AG04450 (cell line): ENCODE measurements around the gene GARNL3. TPM values are rescaled to one million over a fixed set of nuclear protein-coding genes. Genes with fewer than 3 reads are reported as not detected.

Experiments used
- CTCF ChIA-PET: fragments of 300-600, 350-600 bp; formaldehyde crosslinking; extraction: SDS; loops from one replicate; lab custom pipeline; 2022; ENCODE audit warnings: antibody characterized with exemption, inconsistent platforms; lab: Charles Lee
- POLR2A ChIA-PET: fragments of 350-600 bp; formaldehyde crosslinking; extraction: SDS; loops from one replicate; lab custom pipeline; 2021; ENCODE audit warnings: antibody characterized with exemption, inconsistent platforms; lab: Yijun Ruan, JAX
- DNase-seq: peaks from one replicate; pipeline ENCODE4 v3.0.0-alpha.2; 2011; ENCODE audit warnings: low read depth, low spot score
- H3K27ac ChIP-seq: one replicate; pipeline ENCODE4 v1.5.1; 2012; ENCODE audit warnings: low read depth, low read length, control low read depth
- H3K27me3 ChIP-seq: one replicate; pipeline ENCODE4 v1.6.0; 2012; ENCODE audit warnings: low read length; ENCODE audit not compliant: control insufficient read depth, insufficient read depth
- H3K4me3 ChIP-seq: 2 replicates; pipeline ENCODE4 v1.5.1; 2011; ENCODE audit warnings: mild to moderate bottlenecking, low read depth, low read length, control low read depth
- H3K9me3 ChIP-seq: 2 replicates; pipeline ENCODE4 v1.5.1; 2012; ENCODE audit warnings: low read length; ENCODE audit not compliant: control insufficient read depth, insufficient read depth
- polyA plus RNA-seq: library from polyadenylated mRNA; depleted of rRNA; stranded (reverse); fragments of >200 nt; gene quantifications from 2 replicates; pipeline ENCODE4 v1.2.3, GENCODE V29; 2011
- TF ChIP-seq, protein P1 (sequence below): IDR thresholded peaks from 2 replicates; pipeline ENCODE4 v1.5.1; 2011; ENCODE audit warnings: low read depth, low read length, control low read depth, inconsistent platforms

Gene GARNL3
- polyA plus RNA-seq, 1 experiment, result 2.7 TPM

DNA sequence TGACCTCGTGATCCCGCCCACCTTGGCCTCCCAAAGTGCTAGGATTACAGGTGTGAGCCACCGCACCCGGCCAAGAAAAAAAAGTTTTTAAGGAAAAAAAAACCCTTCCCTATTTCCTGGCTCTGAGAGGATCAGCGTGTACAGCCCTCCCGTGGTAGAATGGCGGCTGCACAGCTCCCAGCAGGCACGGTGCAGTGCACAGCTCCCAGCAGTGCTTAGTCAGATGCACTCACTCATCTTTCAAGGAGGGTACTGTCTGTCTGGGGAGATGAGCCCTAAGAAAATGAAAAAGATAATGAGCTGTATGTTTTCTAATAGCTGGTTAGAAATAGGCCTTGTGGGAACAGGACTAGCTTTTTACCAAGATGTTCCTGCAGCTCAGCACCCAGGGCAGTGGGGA lies 95.7 kb downstream of the GARNL3 start:
- CTCF ChIA-PET, result interaction anchor here (0.7 to 1.6 kb wide), 10 partner anchors 9 to 436 kb away, joined by 3 to 7 read pairs (median 4); no protein-coding TSS in a partner anchor
- H3K27ac ChIP-seq, result no peak overlapping the region
- TF ChIP-seq, protein P1, sequence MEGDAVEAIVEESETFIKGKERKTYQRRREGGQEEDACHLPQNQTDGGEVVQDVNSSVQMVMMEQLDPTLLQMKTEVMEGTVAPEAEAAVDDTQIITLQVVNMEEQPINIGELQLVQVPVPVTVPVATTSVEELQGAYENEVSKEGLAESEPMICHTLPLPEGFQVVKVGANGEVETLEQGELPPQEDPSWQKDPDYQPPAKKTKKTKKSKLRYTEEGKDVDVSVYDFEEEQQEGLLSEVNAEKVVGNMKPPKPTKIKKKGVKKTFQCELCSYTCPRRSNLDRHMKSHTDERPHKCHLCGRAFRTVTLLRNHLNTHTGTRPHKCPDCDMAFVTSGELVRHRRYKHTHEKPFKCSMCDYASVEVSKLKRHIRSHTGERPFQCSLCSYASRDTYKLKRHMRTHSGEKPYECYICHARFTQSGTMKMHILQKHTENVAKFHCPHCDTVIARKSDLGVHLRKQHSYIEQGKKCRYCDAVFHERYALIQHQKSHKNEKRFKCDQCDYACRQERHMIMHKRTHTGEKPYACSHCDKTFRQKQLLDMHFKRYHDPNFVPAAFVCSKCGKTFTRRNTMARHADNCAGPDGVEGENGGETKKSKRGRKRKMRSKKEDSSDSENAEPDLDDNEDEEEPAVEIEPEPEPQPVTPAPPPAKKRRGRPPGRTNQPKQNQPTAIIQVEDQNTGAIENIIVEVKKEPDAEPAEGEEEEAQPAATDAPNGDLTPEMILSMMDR, result peak; percentile 43
- POLR2A ChIA-PET, result interaction anchor here (0.6 to 1.3 kb wide), 2 partner anchors 45 to 91 kb away, joined by 3 read pairs; partner anchors contain the start of genes LRSAM1 and RPL12
- no peak overlapping the region for H3K4me3 ChIP-seq
- H3K27me3 ChIP-seq, result no peaks in the 10 kb centered on the region
- no peaks in the 10 kb centered on the region for H3K9me3 ChIP-seq
- DNase-seq, result no peak

DNA sequence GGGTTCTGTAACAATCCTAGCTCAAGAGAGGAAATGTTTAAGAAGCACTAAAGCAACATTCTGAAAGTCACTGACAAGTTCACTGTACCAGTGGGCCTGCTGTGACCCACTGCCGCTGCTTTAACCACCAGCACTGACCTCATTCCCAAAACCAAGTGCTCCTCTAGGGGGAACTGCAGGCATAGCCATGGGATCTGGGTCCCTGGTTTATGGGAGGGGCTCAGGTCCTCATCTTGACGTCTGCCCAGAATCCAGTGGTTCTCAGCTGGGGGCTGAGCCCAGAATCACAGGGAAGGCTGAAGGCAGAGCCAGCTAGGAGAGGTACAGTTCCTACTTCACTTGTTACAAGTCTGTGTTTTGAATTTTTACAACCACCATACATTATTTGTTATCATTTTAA lies 96.3 kb downstream of the GARNL3 start:
- Histone ChIP-seq H3K27me3 (no peaks in the 10 kb centered on the region), H3K27ac (no peak overlapping the region), H3K9me3 (no peaks in the 10 kb centered on the region), H3K4me3 (no peak overlapping the region)
- TF ChIP-seq, protein P1, result peak; percentile 44
- POLR2A ChIA-PET, result no interaction called here
- CTCF ChIA-PET, result interaction anchor here (0.7 to 1.6 kb wide), 10 partner anchors 9 to 436 kb away, joined by 3 to 7 read pairs (median 4); no protein-coding TSS in a partner anchor
- DNase-seq, result no peak

- DNase-seq, result no peak
- H3K9me3 ChIP-seq, result no peaks in the 10 kb centered on the region
- ChIA-PET POLR2A (no interaction called here), CTCF (no interaction called here)
- no peaks in the 10 kb centered on the region for H3K27me3 ChIP-seq
- no peak overlapping the region for H3K27ac ChIP-seq
- TF ChIP-seq, protein P1, result no peak
- H3K4me3 ChIP-seq, result no peak overlapping the region
Measured at GRCh38 chr9:127361561-127361960, 97.0 kb downstream of the GARNL3 start.

- H3K4me3 ChIP-seq, result no peak overlapping the region
- H3K27ac ChIP-seq, result no peak overlapping the region
- CTCF ChIA-PET, result no interaction called here
- TF ChIP-seq, protein P1, result no peak
- no peak for DNase-seq
- H3K9me3 ChIP-seq, result no peaks in the 10 kb centered on the region
- POLR2A ChIA-PET, result no interaction called here
- H3K27me3 ChIP-seq, result no peaks in the 10 kb centered on the region
Measured at GRCh38 chr9:127362829-127363228, 98.3 kb downstream of the GARNL3 start.

GRCh38 chr9:127365461-127365860 lies 100.9 kb downstream of the GARNL3 start:
- H3K4me3 ChIP-seq, result no peak overlapping the region

More at GRCh38 chr9:127365461-127365860, 100.9 kb downstream of the GARNL3 start:
- Histone ChIP-seq H3K27me3 (peaks cover 1% of the 10 kb centered on the region), H3K27ac (no peak overlapping the region), H3K9me3 (no peaks in the 10 kb centered on the region)
- CTCF ChIA-PET, result no interaction called here
- no peak for DNase-seq
- TF ChIP-seq, protein P1, result no peak
- POLR2A ChIA-PET, result no interaction called here
